BE2C (cell line): ENCODE data around the gene EPHA7.

Source experiments
- DNase-seq: peaks from one replicate; pipeline ENCODE4 v3.0.0-alpha.2; 2020
- H3K27me3 ChIP-seq: fragments of 250-450 bp; sonication (Bioruptor Pico); 2 replicates; pipeline ENCODE4 v1.5.1; 2020; ENCODE audit warnings: mild to moderate bottlenecking
- H3K36me3 ChIP-seq: fragments of 250-450 bp; sonication (Bioruptor Pico); 2 replicates; pipeline ENCODE4 v1.5.1; 2020; ENCODE audit warnings: mild to moderate bottlenecking
- H3K4me1 ChIP-seq: fragments of 250-450 bp; sonication (Bioruptor Pico); 2 replicates; pipeline ENCODE4 v1.5.1; 2020
- H3K4me3 ChIP-seq: 2 replicates; pipeline ENCODE4 v1.5.1; 2011; ENCODE audit warnings: low read depth, low read length
- H3K9me3 ChIP-seq: fragments of 250-450 bp; sonication (Bioruptor Pico); 2 replicates; pipeline ENCODE4 v1.5.1; 2020
- TF ChIP-seq, protein P1 (sequence below): IDR thresholded peaks from 2 replicates; pipeline ENCODE4 v1.5.1; 2012; ENCODE audit warnings: mild to moderate bottlenecking, low read depth, low read length

EPHA7 gene

GRCh38 chr6:93226822-93227221 lies 192.5 kb downstream of the EPHA7 start:
- Histone ChIP-seq H3K27me3 (no peaks in the 10 kb centered on the region), H3K4me1 (no peaks in the 10 kb centered on the region), H3K36me3 (no peaks in the 10 kb centered on the region), H3K9me3 (no peaks in the 10 kb centered on the region), H3K4me3 (no peak overlapping the region)
- no peak for DNase-seq
- TF ChIP-seq, protein P1, sequence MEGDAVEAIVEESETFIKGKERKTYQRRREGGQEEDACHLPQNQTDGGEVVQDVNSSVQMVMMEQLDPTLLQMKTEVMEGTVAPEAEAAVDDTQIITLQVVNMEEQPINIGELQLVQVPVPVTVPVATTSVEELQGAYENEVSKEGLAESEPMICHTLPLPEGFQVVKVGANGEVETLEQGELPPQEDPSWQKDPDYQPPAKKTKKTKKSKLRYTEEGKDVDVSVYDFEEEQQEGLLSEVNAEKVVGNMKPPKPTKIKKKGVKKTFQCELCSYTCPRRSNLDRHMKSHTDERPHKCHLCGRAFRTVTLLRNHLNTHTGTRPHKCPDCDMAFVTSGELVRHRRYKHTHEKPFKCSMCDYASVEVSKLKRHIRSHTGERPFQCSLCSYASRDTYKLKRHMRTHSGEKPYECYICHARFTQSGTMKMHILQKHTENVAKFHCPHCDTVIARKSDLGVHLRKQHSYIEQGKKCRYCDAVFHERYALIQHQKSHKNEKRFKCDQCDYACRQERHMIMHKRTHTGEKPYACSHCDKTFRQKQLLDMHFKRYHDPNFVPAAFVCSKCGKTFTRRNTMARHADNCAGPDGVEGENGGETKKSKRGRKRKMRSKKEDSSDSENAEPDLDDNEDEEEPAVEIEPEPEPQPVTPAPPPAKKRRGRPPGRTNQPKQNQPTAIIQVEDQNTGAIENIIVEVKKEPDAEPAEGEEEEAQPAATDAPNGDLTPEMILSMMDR = no peak

GRCh38 chr6:93222071-93222851 lies 197.1 kb downstream of the EPHA7 start:
- Histone ChIP-seq H3K4me1 (no peaks in the 10 kb centered on the region), H3K36me3 (no peaks in the 10 kb centered on the region), H3K9me3 (no peaks in the 10 kb centered on the region), H3K27me3 (no peaks in the 10 kb centered on the region), H3K4me3 (no peak overlapping the region)
- no peak for DNase-seq
- TF ChIP-seq, protein P1 = no peak

GRCh38 chr6:93219447-93219846 lies 199.9 kb downstream of the EPHA7 start:
- H3K36me3 ChIP-seq = no peaks in the 10 kb centered on the region
- TF ChIP-seq, protein P1 = no peak

GRCh38 chr6:93218096-93218495 lies 201.3 kb downstream of the EPHA7 start:
- DNase-seq = no peak
- Histone ChIP-seq H3K36me3 (no peaks in the 10 kb centered on the region), H3K4me3 (no peak overlapping the region), H3K9me3 (no peaks in the 10 kb centered on the region), H3K4me1 (no peaks in the 10 kb centered on the region), H3K27me3 (no peaks in the 10 kb centered on the region)
- TF ChIP-seq, protein P1 = no peak

More at GRCh38 chr6:93219447-93219846, 199.9 kb downstream of the EPHA7 start:
- no peak for DNase-seq
- no peaks in the 10 kb centered on the region for H3K9me3 ChIP-seq
- H3K4me1 ChIP-seq = no peaks in the 10 kb centered on the region
- no peaks in the 10 kb centered on the region for H3K27me3 ChIP-seq
- no peak overlapping the region for H3K4me3 ChIP-seq

- H3K27me3 ChIP-seq = no peaks in the 10 kb centered on the region
- no peak overlapping the region for H3K4me3 ChIP-seq
- DNase-seq = no peak
- TF ChIP-seq, protein P1 = no peak
- no peaks in the 10 kb centered on the region for H3K4me1 ChIP-seq
- H3K36me3 ChIP-seq = no peaks in the 10 kb centered on the region
- no peaks in the 10 kb centered on the region for H3K9me3 ChIP-seq
Observed at GRCh38 chr6:93213028-93213427, 206.3 kb downstream of the EPHA7 start.

DNA sequence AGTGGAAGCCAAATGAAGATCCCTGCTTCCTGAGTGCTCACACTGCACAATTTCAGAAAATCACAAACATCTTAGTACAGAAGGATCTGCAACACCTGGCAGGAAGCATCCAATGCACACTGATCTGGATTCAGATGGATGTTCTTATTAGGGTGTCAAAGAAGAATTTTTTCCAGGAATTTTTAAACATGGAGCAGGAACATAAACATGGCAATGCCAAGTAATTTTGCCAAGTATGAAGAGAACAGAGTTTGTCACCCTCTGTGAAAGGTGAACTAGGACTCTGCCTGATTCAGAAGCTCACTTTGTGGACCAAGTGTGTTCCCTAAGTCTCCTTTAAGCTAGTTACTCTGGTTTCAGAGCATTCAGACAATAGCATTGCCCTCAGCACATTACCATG lies 208.5 kb downstream of the EPHA7 start:
- no peak for DNase-seq
- Histone ChIP-seq H3K4me1 (no peaks in the 10 kb centered on the region), H3K4me3 (no peak overlapping the region), H3K36me3 (no peaks in the 10 kb centered on the region), H3K27me3 (no peaks in the 10 kb centered on the region), H3K9me3 (no peaks in the 10 kb centered on the region)
- TF ChIP-seq, protein P1 = no peak
